HCT116 (cell line): ENCODE results near the gene OOSP2.

ENCODE experiments used
- POLR2AphosphoS5 ChIP-seq: IDR thresholded peaks from 2 replicates; pipeline ENCODE4 v1.6.1; 2011; ENCODE audit warnings: mild to moderate bottlenecking, low read depth, low read length, moderate library complexity
- RAD21 ChIP-seq: IDR thresholded peaks from 2 replicates; pipeline ENCODE4 v1.6.1; 2012; ENCODE audit warnings: low read depth, mild to moderate bottlenecking
- SP1 ChIP-seq: IDR thresholded peaks from 2 replicates; pipeline ENCODE4 v1.6.1; 2012; ENCODE audit warnings: low read depth
- TF ChIP-seq, protein P1 (sequence below), 3 experiments: fragments of 200-600 bp in 1 of 3; sonication (generic) in 1 of 3; IDR thresholded peaks in 2 of 3; conservative IDR thresholded peaks in 1 of 3; 2 replicates each; pipeline ENCODE4 v1.5.1; 2012 to 2017; ENCODE audit warnings: low read depth in 2 of 3, low read length in 2 of 3, antibody characterized with exemption in 1 of 3, borderline replicate concordance in 1 of 3, control low read depth in 1 of 3, mild to moderate bottlenecking in 1 of 3, mixed read lengths in 1 of 3, mixed run types in 1 of 3, moderate library complexity in 1 of 3; ENCODE audit not compliant: insufficient read depth in 1 of 3

DNA sequence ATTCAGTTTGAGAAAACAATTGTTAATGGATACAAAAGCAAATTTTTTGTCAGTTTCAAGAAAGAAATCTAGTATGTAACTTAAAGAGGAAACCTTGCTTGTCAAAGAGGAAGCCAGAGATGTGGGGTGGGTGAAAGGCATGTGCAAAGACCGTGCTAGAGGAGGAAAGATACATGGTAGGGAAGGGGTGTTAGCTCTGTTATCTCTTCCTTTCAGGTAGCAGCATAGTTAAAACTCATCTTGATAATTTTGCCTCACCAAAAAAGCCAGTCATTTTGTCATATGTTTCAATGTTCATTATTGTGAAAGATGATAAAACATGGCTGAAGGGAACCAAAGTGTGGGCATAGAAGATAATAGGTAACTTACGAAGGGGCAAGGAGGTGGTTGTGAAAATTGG lies 45.7 kb downstream of the OOSP2 start:
- TF ChIP-seq, protein P1, sequence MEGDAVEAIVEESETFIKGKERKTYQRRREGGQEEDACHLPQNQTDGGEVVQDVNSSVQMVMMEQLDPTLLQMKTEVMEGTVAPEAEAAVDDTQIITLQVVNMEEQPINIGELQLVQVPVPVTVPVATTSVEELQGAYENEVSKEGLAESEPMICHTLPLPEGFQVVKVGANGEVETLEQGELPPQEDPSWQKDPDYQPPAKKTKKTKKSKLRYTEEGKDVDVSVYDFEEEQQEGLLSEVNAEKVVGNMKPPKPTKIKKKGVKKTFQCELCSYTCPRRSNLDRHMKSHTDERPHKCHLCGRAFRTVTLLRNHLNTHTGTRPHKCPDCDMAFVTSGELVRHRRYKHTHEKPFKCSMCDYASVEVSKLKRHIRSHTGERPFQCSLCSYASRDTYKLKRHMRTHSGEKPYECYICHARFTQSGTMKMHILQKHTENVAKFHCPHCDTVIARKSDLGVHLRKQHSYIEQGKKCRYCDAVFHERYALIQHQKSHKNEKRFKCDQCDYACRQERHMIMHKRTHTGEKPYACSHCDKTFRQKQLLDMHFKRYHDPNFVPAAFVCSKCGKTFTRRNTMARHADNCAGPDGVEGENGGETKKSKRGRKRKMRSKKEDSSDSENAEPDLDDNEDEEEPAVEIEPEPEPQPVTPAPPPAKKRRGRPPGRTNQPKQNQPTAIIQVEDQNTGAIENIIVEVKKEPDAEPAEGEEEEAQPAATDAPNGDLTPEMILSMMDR (IDR thresholded peaks at IDR 0.05 in 2 of 3, conservative IDR thresholded peaks at IDR 0.05 in 1 of 3; ENCODE audit: borderline replicate concordance in 1 of 3, insufficient read depth in 1 of 3, low read depth in 2 of 3, low read length in 2 of 3) = no peak
- TF ChIP-seq SP1 (no peak), POLR2AphosphoS5 (no peak), RAD21 (no peak)
